ENCODE data around the gene HINT3.

Gene HINT3

GRCh38 chr6:126026001-126026400 is 69.4 kb downstream of the HINT3 start:
- Histone ChIP-seq H2AFZ (ENCODE audit: low read length) (no peak overlapping the region), H3F3A (ENCODE audit: insufficient read depth, low read length) (no peaks in the 10 kb centered on the region), H3K4me3 (ENCODE audit: low read depth, low read length, poor library complexity, severe bottlenecking) (no peak overlapping the region), H3K27ac (ENCODE audit: low read depth, low read length, poor library complexity, severe bottlenecking) (no peak overlapping the region), H3K9me2 (ENCODE audit: low read depth, low read length) (no peaks in the 10 kb centered on the region), H3K4me1 (ENCODE audit: insufficient read depth, low read length, severe bottlenecking) (no peaks in the 10 kb centered on the region), H3K36me3 (ENCODE audit: insufficient read depth, low read length) (peaks cover 78% of the 10 kb centered on the region), H3K27me3 (ENCODE audit: insufficient read depth, low read length) (no peaks in the 10 kb centered on the region), H3K4me2 (ENCODE audit: low read length) (no peak overlapping the region), H4K20me1 (ENCODE audit: insufficient read depth, low read length) (no peaks in the 10 kb centered on the region), H3K79me2 (ENCODE audit: insufficient read depth, low read length) (no peaks in the 10 kb centered on the region), H3K9ac (ENCODE audit: low read length) (no peak overlapping the region), H3K9me3 (ENCODE audit: low read length) (no peaks in the 10 kb centered on the region)
- no peak for TF ChIP-seq EZH2 (IDR thresholded peaks at IDR 0.05; ENCODE audit: borderline replicate concordance, low read length)
- TF ChIP-seq, protein P1, sequence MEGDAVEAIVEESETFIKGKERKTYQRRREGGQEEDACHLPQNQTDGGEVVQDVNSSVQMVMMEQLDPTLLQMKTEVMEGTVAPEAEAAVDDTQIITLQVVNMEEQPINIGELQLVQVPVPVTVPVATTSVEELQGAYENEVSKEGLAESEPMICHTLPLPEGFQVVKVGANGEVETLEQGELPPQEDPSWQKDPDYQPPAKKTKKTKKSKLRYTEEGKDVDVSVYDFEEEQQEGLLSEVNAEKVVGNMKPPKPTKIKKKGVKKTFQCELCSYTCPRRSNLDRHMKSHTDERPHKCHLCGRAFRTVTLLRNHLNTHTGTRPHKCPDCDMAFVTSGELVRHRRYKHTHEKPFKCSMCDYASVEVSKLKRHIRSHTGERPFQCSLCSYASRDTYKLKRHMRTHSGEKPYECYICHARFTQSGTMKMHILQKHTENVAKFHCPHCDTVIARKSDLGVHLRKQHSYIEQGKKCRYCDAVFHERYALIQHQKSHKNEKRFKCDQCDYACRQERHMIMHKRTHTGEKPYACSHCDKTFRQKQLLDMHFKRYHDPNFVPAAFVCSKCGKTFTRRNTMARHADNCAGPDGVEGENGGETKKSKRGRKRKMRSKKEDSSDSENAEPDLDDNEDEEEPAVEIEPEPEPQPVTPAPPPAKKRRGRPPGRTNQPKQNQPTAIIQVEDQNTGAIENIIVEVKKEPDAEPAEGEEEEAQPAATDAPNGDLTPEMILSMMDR (IDR thresholded peaks at IDR 0.05; ENCODE audit: low read length): no peak

GRCh38 chr6:126027601-126028000 is 71.0 kb downstream of the HINT3 start:
- Histone ChIP-seq H3K4me3 (ENCODE audit: low read depth, low read length, poor library complexity, severe bottlenecking) (no peak overlapping the region), H2AFZ (ENCODE audit: low read length) (no peak overlapping the region), H3K9me2 (ENCODE audit: low read depth, low read length) (no peaks in the 10 kb centered on the region), H3K79me2 (ENCODE audit: insufficient read depth, low read length) (no peaks in the 10 kb centered on the region), H3K4me2 (ENCODE audit: low read length) (no peak overlapping the region), H3K27ac (ENCODE audit: low read depth, low read length, poor library complexity, severe bottlenecking) (no peak overlapping the region), H3K9me3 (ENCODE audit: low read length) (no peaks in the 10 kb centered on the region), H3K36me3 (ENCODE audit: insufficient read depth, low read length) (peaks cover 63% of the 10 kb centered on the region), H3F3A (ENCODE audit: insufficient read depth, low read length) (no peaks in the 10 kb centered on the region), H3K27me3 (ENCODE audit: insufficient read depth, low read length) (no peaks in the 10 kb centered on the region), H4K20me1 (ENCODE audit: insufficient read depth, low read length) (no peaks in the 10 kb centered on the region), H3K9ac (ENCODE audit: low read length) (no peak overlapping the region), H3K4me1 (ENCODE audit: insufficient read depth, low read length, severe bottlenecking) (no peaks in the 10 kb centered on the region)
- no peak for TF ChIP-seq EZH2 (IDR thresholded peaks at IDR 0.05; ENCODE audit: borderline replicate concordance, low read length)
- TF ChIP-seq, protein P1 (IDR thresholded peaks at IDR 0.05; ENCODE audit: low read length): no peak

Measured in OCI-LY1 (cell line).